Measurements from ENCODE around the gene FHIT. TPM values are rescaled to one million over a fixed set of nuclear protein-coding genes. Genes with fewer than 3 reads are reported as not detected.

The FHIT gene
- total and polyA plus RNA-seq, 4 donors = 2.6 to 21.3 (median 8.7) TPM

DNA sequence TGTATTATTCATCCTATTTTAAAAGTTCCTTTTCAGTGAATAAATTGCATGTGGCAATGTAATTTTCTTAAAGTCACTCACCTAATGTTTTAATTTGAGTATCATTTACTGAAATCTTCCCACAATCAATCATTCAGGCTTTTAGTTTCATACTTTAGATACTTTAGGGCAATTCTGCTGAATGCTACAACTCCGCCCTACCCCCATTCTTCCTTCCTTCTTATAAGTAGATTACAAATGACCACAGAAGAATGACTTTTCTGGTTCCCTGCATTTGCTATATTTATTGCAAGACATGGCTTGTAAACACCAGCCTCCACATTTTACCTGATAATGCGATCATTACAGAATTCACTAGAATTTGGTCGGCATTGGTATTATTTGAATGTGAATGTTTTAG lies 1061.9 kb downstream of the FHIT start:
- 78 to 82% methylated on average over 3 of the region's 3 CpGs for WGBS, 2 donors
- TF ChIP-seq, protein P1, sequence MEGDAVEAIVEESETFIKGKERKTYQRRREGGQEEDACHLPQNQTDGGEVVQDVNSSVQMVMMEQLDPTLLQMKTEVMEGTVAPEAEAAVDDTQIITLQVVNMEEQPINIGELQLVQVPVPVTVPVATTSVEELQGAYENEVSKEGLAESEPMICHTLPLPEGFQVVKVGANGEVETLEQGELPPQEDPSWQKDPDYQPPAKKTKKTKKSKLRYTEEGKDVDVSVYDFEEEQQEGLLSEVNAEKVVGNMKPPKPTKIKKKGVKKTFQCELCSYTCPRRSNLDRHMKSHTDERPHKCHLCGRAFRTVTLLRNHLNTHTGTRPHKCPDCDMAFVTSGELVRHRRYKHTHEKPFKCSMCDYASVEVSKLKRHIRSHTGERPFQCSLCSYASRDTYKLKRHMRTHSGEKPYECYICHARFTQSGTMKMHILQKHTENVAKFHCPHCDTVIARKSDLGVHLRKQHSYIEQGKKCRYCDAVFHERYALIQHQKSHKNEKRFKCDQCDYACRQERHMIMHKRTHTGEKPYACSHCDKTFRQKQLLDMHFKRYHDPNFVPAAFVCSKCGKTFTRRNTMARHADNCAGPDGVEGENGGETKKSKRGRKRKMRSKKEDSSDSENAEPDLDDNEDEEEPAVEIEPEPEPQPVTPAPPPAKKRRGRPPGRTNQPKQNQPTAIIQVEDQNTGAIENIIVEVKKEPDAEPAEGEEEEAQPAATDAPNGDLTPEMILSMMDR (IDR thresholded peaks at IDR 0.05; ENCODE audit: control extremely low read depth, extremely low read depth) = no peak
- H3K27me3 ChIP-seq (ENCODE audit: control insufficient read depth in 3 of 3, insufficient read depth in 3 of 3, low read length in 2 of 3) = no peaks in the 10 kb centered on the region
- DNase-seq (no peak), ATAC-seq (ENCODE audit: insufficient read depth, low FRiP score) (no peak)
- no peaks in the 10 kb centered on the region for H3K36me3 ChIP-seq (ENCODE audit: control insufficient read depth in 4 of 4, insufficient read depth in 4 of 4, low read length in 4 of 4)
- no peak overlapping the region for H3K9ac ChIP-seq (ENCODE audit: insufficient read depth in 1 of 2, low read length in 2 of 2)
- H3K4me3 ChIP-seq = no peak overlapping the region
- peaks cover 0 to 4% (median 0%) of the 10 kb centered on the region in 5 donors for H3K4me1 ChIP-seq (ENCODE audit: control insufficient read depth in 5 of 5, insufficient read depth in 5 of 5, low read length in 5 of 5)
- H3K9me3 ChIP-seq (ENCODE audit: control insufficient read depth in 4 of 4, insufficient read depth in 3 of 4, low read length in 3 of 4) = no peaks in the 10 kb centered on the region
- H3K27ac ChIP-seq (ENCODE audit: low read depth in 1 of 2, low read length in 1 of 2) = no peak overlapping the region

DNA sequence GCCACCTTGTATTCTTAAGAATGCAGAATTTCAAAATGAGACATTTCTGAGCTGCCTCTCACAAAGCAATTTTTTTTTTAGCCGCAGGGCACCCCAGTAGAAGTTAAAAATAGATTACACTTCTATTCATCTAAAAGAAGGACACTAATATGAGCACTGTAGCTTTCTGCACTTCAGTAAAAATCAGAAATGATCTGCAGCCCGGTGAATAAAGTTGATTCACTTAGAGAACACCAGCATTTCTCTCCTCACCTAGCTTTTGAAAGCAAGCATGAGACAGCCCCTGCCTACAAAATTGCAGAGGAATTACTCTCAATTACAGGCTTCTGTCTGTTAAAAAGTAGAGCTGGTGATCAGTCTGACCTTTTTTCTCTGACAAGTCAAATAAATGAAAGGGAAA lies 1062.4 kb downstream of the FHIT start:
- ATAC-seq (ENCODE audit: insufficient read depth, low FRiP score) = no peak
- TF ChIP-seq, protein P1 (IDR thresholded peaks at IDR 0.05; ENCODE audit: control extremely low read depth, extremely low read depth) = no peak

DNA sequence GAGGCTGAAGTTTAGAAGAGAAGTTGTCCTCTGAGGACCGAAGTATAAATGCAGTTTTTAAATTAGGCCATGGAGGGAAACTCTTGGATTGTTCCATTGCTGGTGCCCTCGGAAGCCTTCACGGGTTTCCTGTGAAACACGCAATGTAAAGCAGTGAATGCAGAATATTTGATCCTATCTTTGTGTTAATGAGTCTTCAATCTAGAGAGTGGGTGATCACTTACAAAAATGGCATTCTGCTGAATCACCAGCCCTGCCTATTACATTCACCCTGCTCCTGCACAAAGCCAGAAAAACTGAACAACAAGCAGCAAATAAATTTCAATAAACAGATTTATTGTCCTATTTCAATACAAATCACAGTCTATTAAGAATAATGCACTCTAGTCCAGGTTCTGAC lies 1063.9 kb downstream of the FHIT start:
- Histone ChIP-seq H3K4me3 (no peak overlapping the region), H3K36me3 (ENCODE audit: control insufficient read depth in 4 of 4, insufficient read depth in 4 of 4, low read length in 4 of 4) (no peaks in the 10 kb centered on the region), H3K9me3 (ENCODE audit: control insufficient read depth in 4 of 4, insufficient read depth in 3 of 4, low read length in 3 of 4) (no peaks in the 10 kb centered on the region), H3K27me3 (ENCODE audit: control insufficient read depth in 3 of 3, insufficient read depth in 3 of 3, low read length in 2 of 3) (no peaks in the 10 kb centered on the region), H3K9ac (ENCODE audit: insufficient read depth in 1 of 2, low read length in 2 of 2) (no peak overlapping the region), H3K4me1 (ENCODE audit: control insufficient read depth in 5 of 5, insufficient read depth in 5 of 5, low read length in 5 of 5) (peaks cover 0 to 4% (median 0%) of the 10 kb centered on the region in 5 donors), H3K27ac (ENCODE audit: low read depth in 1 of 2, low read length in 1 of 2) (no peak overlapping the region)
- ATAC-seq (ENCODE audit: insufficient read depth, low FRiP score) (no peak), DNase-seq (no peak)
- TF ChIP-seq, protein P1 (IDR thresholded peaks at IDR 0.05; ENCODE audit: control extremely low read depth, extremely low read depth) = no peak
- 96% methylated on average over 4 of the region's 4 CpGs for WGBS, 2 donors

More for the DNA sequence above, 1062.4 kb downstream of the FHIT start:
- Histone ChIP-seq H3K27me3 (ENCODE audit: control insufficient read depth in 3 of 3, insufficient read depth in 3 of 3, low read length in 2 of 3) (no peaks in the 10 kb centered on the region), H3K9ac (ENCODE audit: insufficient read depth in 1 of 2, low read length in 2 of 2) (no peak overlapping the region), H3K4me3 (no peak overlapping the region), H3K27ac (ENCODE audit: low read depth in 1 of 2, low read length in 1 of 2) (no peak overlapping the region), H3K4me1 (ENCODE audit: control insufficient read depth in 5 of 5, insufficient read depth in 5 of 5, low read length in 5 of 5) (peaks cover 0 to 4% (median 0%) of the 10 kb centered on the region in 5 donors), H3K36me3 (ENCODE audit: control insufficient read depth in 4 of 4, insufficient read depth in 4 of 4, low read length in 4 of 4) (no peaks in the 10 kb centered on the region), H3K9me3 (ENCODE audit: control insufficient read depth in 4 of 4, insufficient read depth in 3 of 4, low read length in 3 of 4) (no peaks in the 10 kb centered on the region)
- 69 to 74% methylated on average over 2 of the region's 2 CpGs for WGBS, 2 donors
- DNase-seq = no peak

DNA sequence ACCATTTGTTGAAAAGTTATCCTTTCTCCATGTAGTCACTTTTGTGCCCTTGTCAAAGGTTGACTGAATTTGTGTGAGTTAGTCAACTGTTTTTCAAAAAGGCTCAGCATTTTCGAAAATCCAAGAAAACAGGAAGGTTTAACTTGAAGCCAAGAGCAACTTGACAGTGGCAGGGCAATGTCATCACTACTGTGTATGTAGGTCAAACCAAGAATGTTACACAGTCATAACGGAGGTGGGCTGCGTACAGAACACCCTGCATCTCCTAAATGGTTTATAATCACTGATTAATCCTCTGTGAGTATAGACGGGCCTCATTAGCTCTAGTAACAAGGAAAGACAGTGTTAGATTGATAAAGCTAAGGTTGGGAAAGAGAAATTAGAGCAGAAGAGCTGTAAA lies 1064.9 kb downstream of the FHIT start:
- WGBS, 2 donors = 85 to 89% methylated on average over 4 of the region's 4 CpGs
- no peak for ATAC-seq (ENCODE audit: insufficient read depth, low FRiP score)

More for the DNA sequence above, 1064.9 kb downstream of the FHIT start:
- Histone ChIP-seq H3K4me1 (ENCODE audit: control insufficient read depth in 5 of 5, insufficient read depth in 5 of 5, low read length in 5 of 5) (peaks cover 0 to 4% (median 0%) of the 10 kb centered on the region in 5 donors), H3K9ac (ENCODE audit: insufficient read depth in 1 of 2, low read length in 2 of 2) (no peak overlapping the region), H3K27ac (ENCODE audit: low read depth in 1 of 2, low read length in 1 of 2) (no peak overlapping the region), H3K9me3 (ENCODE audit: control insufficient read depth in 4 of 4, insufficient read depth in 3 of 4, low read length in 3 of 4) (no peaks in the 10 kb centered on the region), H3K36me3 (ENCODE audit: control insufficient read depth in 4 of 4, insufficient read depth in 4 of 4, low read length in 4 of 4) (no peaks in the 10 kb centered on the region), H3K4me3 (no peak overlapping the region), H3K27me3 (ENCODE audit: control insufficient read depth in 3 of 3, insufficient read depth in 3 of 3, low read length in 2 of 3) (no peaks in the 10 kb centered on the region)
- TF ChIP-seq, protein P1 (IDR thresholded peaks at IDR 0.05; ENCODE audit: control extremely low read depth, extremely low read depth) = no peak
- DNase-seq = no peak

All from lung (tissue), 12 donors.